Trophoblast cell (in vitro differentiated cells and primary cell): Measurements from ENCODE around the gene LRCH1.

Experiments used
- DNase-seq, 2 donors: peaks; one replicate each; pipeline ENCODE4 v3.0.0-alpha.2; 2016
- H2AFZ ChIP-seq: 2 replicates; pipeline ENCODE4 v1.6.1; 2013; ENCODE audit warnings: low read length, moderate library complexity, mild to moderate bottlenecking; ENCODE audit not compliant: insufficient read depth, poor library complexity
- H2AK5ac ChIP-seq: 2 replicates; pipeline ENCODE4 v1.6.1; 2013; ENCODE audit warnings: mild to moderate bottlenecking, low read length
- H2BK120ac ChIP-seq: 2 replicates; pipeline ENCODE4 v1.6.1; 2013; ENCODE audit warnings: low read length, mild to moderate bottlenecking, moderate library complexity; ENCODE audit not compliant: insufficient read depth, poor library complexity
- H2BK12ac ChIP-seq: 2 replicates; pipeline ENCODE4 v1.6.1; 2013; ENCODE audit warnings: mild to moderate bottlenecking, low read length, moderate library complexity
- H2BK5ac ChIP-seq: 2 replicates; pipeline ENCODE4 v1.6.1; 2013; ENCODE audit warnings: low read length, low read depth, moderate library complexity, mild to moderate bottlenecking; ENCODE audit not compliant: poor library complexity
- H3K14ac ChIP-seq: 2 replicates; pipeline ENCODE4 v1.6.1; 2013; ENCODE audit warnings: mild to moderate bottlenecking, low read length
- H3K18ac ChIP-seq: 2 replicates; pipeline ENCODE4 v1.6.1; 2013; ENCODE audit warnings: mild to moderate bottlenecking, low read length
- H3K23ac ChIP-seq: 2 replicates; pipeline ENCODE4 v1.6.1; 2013; ENCODE audit warnings: low read length
- H3K27ac ChIP-seq: 2 replicates; pipeline ENCODE4 v1.5.1; 2013; ENCODE audit warnings: low read depth, mild to moderate bottlenecking, inconsistent platforms, low read length, moderate library complexity
- H3K27me3 ChIP-seq: 2 replicates; pipeline ENCODE4 v1.6.1; 2013; ENCODE audit warnings: inconsistent platforms, mild to moderate bottlenecking, low read length, moderate library complexity; ENCODE audit not compliant: insufficient read depth
- H3K36me3 ChIP-seq, 2 experiments: 1 replicate in 1 of 2; 2 replicates in 1 of 2; pipeline ENCODE4 v1.6.1; 2013; ENCODE audit warnings: low read length in 2 of 2, mild to moderate bottlenecking in 2 of 2, moderate library complexity in 1 of 2; ENCODE audit not compliant: insufficient read depth in 2 of 2, control insufficient read depth in 1 of 2
- H3K4ac ChIP-seq: 2 replicates; pipeline ENCODE4 v1.6.1; 2013; ENCODE audit warnings: low read depth, mild to moderate bottlenecking, low read length, moderate library complexity
- H3K4me1 ChIP-seq, 2 experiments: 1 replicate in 1 of 2; 2 replicates in 1 of 2; pipeline ENCODE4 v1.6.1; 2013; ENCODE audit warnings: low read length in 2 of 2, mild to moderate bottlenecking in 2 of 2, moderate library complexity in 1 of 2; ENCODE audit not compliant: insufficient read depth in 2 of 2, control insufficient read depth in 1 of 2
- H3K4me2 ChIP-seq: 2 replicates; pipeline ENCODE4 v1.6.1; 2013; ENCODE audit warnings: inconsistent platforms, mild to moderate bottlenecking, low read length, moderate library complexity
- H3K4me3 ChIP-seq: 2 replicates; pipeline ENCODE4 v1.5.1; 2013; ENCODE audit warnings: mild to moderate bottlenecking, low read depth, low read length, inconsistent platforms
- H3K79me1 ChIP-seq: one replicate; pipeline ENCODE4 v1.6.1; 2013; ENCODE audit warnings: low read length
- H3K79me2 ChIP-seq: 2 replicates; pipeline ENCODE4 v1.6.1; 2013; ENCODE audit warnings: low read length, mild to moderate bottlenecking; ENCODE audit not compliant: control insufficient read depth, insufficient read depth, poor library complexity
- H3K9ac ChIP-seq: 2 replicates; pipeline ENCODE4 v1.6.1; 2013; ENCODE audit warnings: mild to moderate bottlenecking, low read length
- H3K9me3 ChIP-seq: 2 replicates; pipeline ENCODE4 v1.6.1; 2013; ENCODE audit warnings: low read depth, mild to moderate bottlenecking, control low read depth, inconsistent platforms, low read length; ENCODE audit not compliant: insufficient read depth
- H4K12ac ChIP-seq: 2 replicates; pipeline ENCODE4 v1.6.1; 2013; ENCODE audit warnings: low read depth, mild to moderate bottlenecking, low read length, moderate library complexity
- H4K8ac ChIP-seq: 2 replicates; pipeline ENCODE4 v1.6.1; 2013; ENCODE audit warnings: low read depth, mild to moderate bottlenecking, low read length, moderate library complexity
- H4K91ac ChIP-seq: one replicate; pipeline ENCODE4 v1.6.1; 2013; ENCODE audit warnings: low read depth, mild to moderate bottlenecking, low read length, moderate library complexity
- WGBS: extraction: QIAGEN DNeasy Blood & Tissue Kit; methylation state at CpG from one replicate; pipeline ENCODE4 v1.1.7; 2013; ENCODE audit warnings: missing lambda C conversion rate; ENCODE audit not compliant: insufficient read length, insufficient coverage; ENCODE audit errors: extremely low coverage; 5-methylcytosine and 5-hydroxymethylcytosine counted together

Gene LRCH1

GRCh38 chr13:46520166-46520565 lies 32.8 kb upstream of the LRCH1 start:
- Histone ChIP-seq H2BK120ac (no peak overlapping the region), H2BK5ac (no peak overlapping the region), H3K4me1 (no peaks in the 10 kb centered on the region), H2AFZ (no peak overlapping the region), H3K23ac (no peak overlapping the region), H3K27me3 (no peaks in the 10 kb centered on the region), H3K18ac (no peak overlapping the region), H3K4me3 (no peak overlapping the region), H2AK5ac (no peak overlapping the region), H4K12ac (no peak overlapping the region), H3K14ac (no peak overlapping the region), H3K4me2 (no peak overlapping the region), H2BK12ac (no peak overlapping the region), H4K91ac (no peak overlapping the region), H3K9ac (no peak overlapping the region), H3K4ac (no peak overlapping the region), H3K9me3 (no peaks in the 10 kb centered on the region), H3K79me2 (no peaks in the 10 kb centered on the region), H3K36me3 (no peaks in the 10 kb centered on the region), H4K8ac (no peak overlapping the region), H3K27ac (no peak overlapping the region), H3K79me1 (no peaks in the 10 kb centered on the region)
- WGBS = no CpG with 5 or more reads among the region's 2 CpGs
- DNase-seq = no peak

DNA sequence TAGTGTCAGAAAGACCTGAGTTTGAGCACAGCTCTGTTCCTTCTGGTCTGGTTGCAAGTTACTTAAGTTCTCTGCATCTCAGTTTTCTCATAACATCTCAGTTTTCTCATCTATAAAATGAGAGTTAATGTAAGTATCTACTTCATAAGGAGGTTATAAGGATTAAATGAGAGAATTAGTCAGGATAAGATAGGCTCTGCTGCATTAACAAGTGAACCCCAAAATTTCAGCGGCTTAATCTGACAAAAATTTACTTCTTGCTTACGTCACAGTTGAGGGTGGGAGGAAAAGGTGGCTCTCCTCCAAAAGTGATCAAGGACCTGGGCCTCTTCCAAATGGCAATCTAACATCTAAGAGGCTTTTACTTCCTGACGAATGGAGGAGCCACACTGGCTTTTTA lies 31.5 kb upstream of the LRCH1 start:
- no peak overlapping the region for H4K12ac ChIP-seq

GRCh38 chr13:46521921-46522747 lies 30.8 kb upstream of the LRCH1 start:
- no peaks in the 10 kb centered on the region for H3K79me1 ChIP-seq
- no peaks in the 10 kb centered on the region for H3K4me1 ChIP-seq
- no peaks in the 10 kb centered on the region for H3K36me3 ChIP-seq
- no peak overlapping the region for H4K8ac ChIP-seq
- H3K4me3 ChIP-seq = no peak overlapping the region
- DNase-seq = no peak
- no peak overlapping the region for H4K12ac ChIP-seq
- no peaks in the 10 kb centered on the region for H3K79me2 ChIP-seq
- no peak overlapping the region for H3K14ac ChIP-seq
- H3K18ac ChIP-seq = no peak overlapping the region
- no peak overlapping the region for H2BK5ac ChIP-seq
- no peak overlapping the region for H3K9ac ChIP-seq
- no CpG with 5 or more reads among the region's 4 CpGs for WGBS
- no peak overlapping the region for H2BK120ac ChIP-seq
- no peaks in the 10 kb centered on the region for H3K9me3 ChIP-seq
- H3K27ac ChIP-seq = no peak overlapping the region
- no peak overlapping the region for H2AK5ac ChIP-seq
- H3K23ac ChIP-seq = no peak overlapping the region
- H3K27me3 ChIP-seq = no peaks in the 10 kb centered on the region
- no peak overlapping the region for H2BK12ac ChIP-seq
- no peak overlapping the region for H4K91ac ChIP-seq
- no peak overlapping the region for H3K4me2 ChIP-seq
- H3K4ac ChIP-seq = no peak overlapping the region
- H2AFZ ChIP-seq = no peak overlapping the region

More for the DNA sequence above, 31.5 kb upstream of the LRCH1 start:
- no peak overlapping the region for H2BK120ac ChIP-seq
- H3K79me2 ChIP-seq = no peaks in the 10 kb centered on the region
- no peak overlapping the region for H3K4ac ChIP-seq
- H2BK5ac ChIP-seq = no peak overlapping the region
- no peak overlapping the region for H3K18ac ChIP-seq
- H3K79me1 ChIP-seq = no peaks in the 10 kb centered on the region
- H2BK12ac ChIP-seq = no peak overlapping the region
- no peak overlapping the region for H3K9ac ChIP-seq
- no CpG with 5 or more reads among the region's 3 CpGs for WGBS
- no peak overlapping the region for H4K91ac ChIP-seq
- H3K4me1 ChIP-seq = no peaks in the 10 kb centered on the region
- no peaks in the 10 kb centered on the region for H3K36me3 ChIP-seq
- H3K27me3 ChIP-seq = no peaks in the 10 kb centered on the region
- no peak overlapping the region for H3K4me3 ChIP-seq
- H3K14ac ChIP-seq = no peak overlapping the region
- no peak overlapping the region for H2AFZ ChIP-seq
- H2AK5ac ChIP-seq = no peak overlapping the region
- H3K27ac ChIP-seq = no peak overlapping the region
- H3K9me3 ChIP-seq = no peaks in the 10 kb centered on the region
- no peak overlapping the region for H3K4me2 ChIP-seq
- no peak overlapping the region for H4K8ac ChIP-seq
- DNase-seq = no peak
- no peak overlapping the region for H3K23ac ChIP-seq

GRCh38 chr13:46522748-46523030 lies 30.3 kb upstream of the LRCH1 start:
- Histone ChIP-seq H3K4me3 (no peak overlapping the region), H3K23ac (no peak overlapping the region), H4K12ac (no peak overlapping the region), H2AK5ac (no peak overlapping the region), H3K4me2 (no peak overlapping the region), H3K79me2 (no peaks in the 10 kb centered on the region), H3K9ac (no peak overlapping the region), H3K36me3 (no peaks in the 10 kb centered on the region), H3K4me1 (no peaks in the 10 kb centered on the region), H3K18ac (no peak overlapping the region), H3K9me3 (no peaks in the 10 kb centered on the region), H3K79me1 (no peaks in the 10 kb centered on the region), H2AFZ (no peak overlapping the region), H2BK12ac (no peak overlapping the region), H2BK5ac (no peak overlapping the region), H3K14ac (no peak overlapping the region), H3K27me3 (no peaks in the 10 kb centered on the region), H4K8ac (no peak overlapping the region), H4K91ac (no peak overlapping the region), H2BK120ac (no peak overlapping the region), H3K27ac (no peak overlapping the region), H3K4ac (no peak overlapping the region)
- no peak for DNase-seq
